MCF 10A (cell line): ENCODE results near the gene COL4A1. TPM values are rescaled to one million over a fixed set of nuclear protein-coding genes. Genes with fewer than 3 reads are reported as not detected.
"Not testable (repeated sequence)": the region's sequence is repeated elsewhere in the genome, so short reads cannot be mapped to it uniquely, and the experiment has no call there.

Experiments
- BruUV-seq: library from RNA; stranded (reverse); fragments of 400-500 nt; replicated peaks from 2 replicates; lab custom pipeline; 2021; lab: Mats Ljungman, UMichigan
- CTCF ChIA-PET: fragments of 300-600 bp; sonication (Branson Sonifier 250); formaldehyde crosslinking; extraction: SDS; loops from one replicate; lab custom pipeline; 2021; ENCODE audit warnings: antibody characterized with exemption, inconsistent platforms; lab: Yijun Ruan, JAX
- POLR2A ChIA-PET: fragments of 300-600, 350-650 bp; sonication (Branson Sonifier 250); formaldehyde crosslinking; extraction: SDS; loops from one replicate; lab custom pipeline; 2020; ENCODE audit warnings: antibody characterized with exemption, inconsistent platforms; lab: Yijun Ruan, JAX
- DNase-seq: peaks from one replicate; pipeline ENCODE4 v3.0.0-alpha.2; 2018; ENCODE audit not compliant: unreplicated experiment
- H3K27ac Mint-ChIP-seq: one replicate; pipeline ENCODE4 v1.8.0; 2022; ENCODE audit warnings: mild to moderate bottlenecking, low read depth, mixed read lengths; ENCODE audit not compliant: unreplicated experiment
- H3K27me3 Mint-ChIP-seq: one replicate; pipeline ENCODE4 v1.8.0; 2022; ENCODE audit warnings: mixed read lengths; ENCODE audit not compliant: insufficient read depth, unreplicated experiment
- H3K36me3 Mint-ChIP-seq: one replicate; pipeline ENCODE4 v1.8.0; 2022; ENCODE audit warnings: mild to moderate bottlenecking, moderate library complexity, mixed read lengths; ENCODE audit not compliant: insufficient read depth, unreplicated experiment
- H3K4me1 Mint-ChIP-seq: one replicate; pipeline ENCODE4 v1.8.0; 2022; ENCODE audit warnings: mixed read lengths; ENCODE audit not compliant: insufficient read depth, unreplicated experiment
- H3K4me3 Mint-ChIP-seq: one replicate; pipeline ENCODE4 v1.8.0; 2022; ENCODE audit warnings: mild to moderate bottlenecking, moderate library complexity, mixed read lengths; ENCODE audit not compliant: unreplicated experiment
- H3K9me3 Mint-ChIP-seq: one replicate; pipeline ENCODE4 v1.8.0; 2022; ENCODE audit warnings: mixed read lengths; ENCODE audit not compliant: unreplicated experiment
- intact Hi-C: fragments of 100-400 bp; cut with micrococcal nuclease; formaldehyde crosslinking; loops from 2 replicates; pipeline ENCODE4 v1.14.1; 2022
- total RNA-seq: library from RNA; stranded (reverse); gene quantifications from 2 replicates; pipeline ENCODE4 v1.2.3, GENCODE V29; 2022
- TF ChIP-seq, protein P1 (sequence below): fragments of 200-600 bp; IDR thresholded peaks from one replicate; pipeline ENCODE4 v1.8.0; 2022; ENCODE audit warnings: antibody characterized with exemption, mild to moderate bottlenecking; ENCODE audit not compliant: unreplicated experiment

COL4A1 gene
- total RNA-seq, 1 experiment from 2014 or later, result 42.1 TPM

DNA sequence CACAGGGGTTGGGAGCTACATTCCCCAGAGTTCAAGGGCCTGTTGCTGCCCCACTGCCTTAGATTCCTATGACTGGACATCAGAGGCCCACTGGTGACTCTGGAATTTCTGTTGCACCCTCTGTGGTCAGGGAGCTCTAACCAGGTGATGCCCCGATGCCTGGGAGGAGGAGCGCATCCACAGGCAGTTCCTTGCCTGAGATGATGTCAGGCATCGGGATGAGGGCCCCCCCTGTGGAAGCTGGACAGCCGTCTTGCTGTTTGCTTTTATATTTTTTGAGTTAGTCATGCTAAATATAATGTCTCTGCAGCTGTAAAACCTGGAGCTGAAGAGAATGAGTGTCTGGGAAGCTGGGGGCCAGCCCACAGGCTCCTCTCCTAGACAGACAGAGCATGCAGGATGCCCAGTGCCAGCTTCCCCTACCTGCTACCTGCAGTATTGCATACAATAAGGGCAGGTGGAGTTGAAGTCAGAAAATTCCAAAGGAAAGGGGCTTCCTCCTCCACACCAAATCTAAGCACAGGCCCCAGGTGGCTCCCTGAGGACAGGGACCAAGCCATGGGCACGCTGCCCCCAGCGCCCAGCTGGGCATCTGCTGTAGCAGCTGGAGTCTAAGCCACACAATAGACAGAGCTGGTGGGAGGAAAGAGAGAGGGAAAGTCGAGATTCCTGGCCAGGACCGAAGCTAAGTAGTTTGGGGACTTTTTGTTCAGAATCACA, 16.4 kb upstream of the COL4A1 start:
- TF ChIP-seq, protein P1, sequence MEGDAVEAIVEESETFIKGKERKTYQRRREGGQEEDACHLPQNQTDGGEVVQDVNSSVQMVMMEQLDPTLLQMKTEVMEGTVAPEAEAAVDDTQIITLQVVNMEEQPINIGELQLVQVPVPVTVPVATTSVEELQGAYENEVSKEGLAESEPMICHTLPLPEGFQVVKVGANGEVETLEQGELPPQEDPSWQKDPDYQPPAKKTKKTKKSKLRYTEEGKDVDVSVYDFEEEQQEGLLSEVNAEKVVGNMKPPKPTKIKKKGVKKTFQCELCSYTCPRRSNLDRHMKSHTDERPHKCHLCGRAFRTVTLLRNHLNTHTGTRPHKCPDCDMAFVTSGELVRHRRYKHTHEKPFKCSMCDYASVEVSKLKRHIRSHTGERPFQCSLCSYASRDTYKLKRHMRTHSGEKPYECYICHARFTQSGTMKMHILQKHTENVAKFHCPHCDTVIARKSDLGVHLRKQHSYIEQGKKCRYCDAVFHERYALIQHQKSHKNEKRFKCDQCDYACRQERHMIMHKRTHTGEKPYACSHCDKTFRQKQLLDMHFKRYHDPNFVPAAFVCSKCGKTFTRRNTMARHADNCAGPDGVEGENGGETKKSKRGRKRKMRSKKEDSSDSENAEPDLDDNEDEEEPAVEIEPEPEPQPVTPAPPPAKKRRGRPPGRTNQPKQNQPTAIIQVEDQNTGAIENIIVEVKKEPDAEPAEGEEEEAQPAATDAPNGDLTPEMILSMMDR, result no peak
- intact Hi-C loops, result no loop called here
- Mint-ChIP-seq H3K4me3 (no peak overlapping the region), H3K4me1 (peaks cover 30% of the 10 kb centered on the region), H3K36me3 (peaks cover 6% of the 10 kb centered on the region), H3K27me3 (no peaks in the 10 kb centered on the region), H3K27ac (no peak overlapping the region), H3K9me3 (no peaks in the 10 kb centered on the region)
- no peak for DNase-seq
- ChIA-PET POLR2A (interaction anchor here (0.7 kb wide), 1 partner anchor 88 kb away, joined by 4 read pairs; no protein-coding TSS in a partner anchor), CTCF (interaction anchor here (0.7 kb wide), 1 partner anchor 8 kb away, joined by 3 read pairs; no protein-coding TSS in a partner anchor)
- BruUV-seq, result no TSS peak

DNA sequence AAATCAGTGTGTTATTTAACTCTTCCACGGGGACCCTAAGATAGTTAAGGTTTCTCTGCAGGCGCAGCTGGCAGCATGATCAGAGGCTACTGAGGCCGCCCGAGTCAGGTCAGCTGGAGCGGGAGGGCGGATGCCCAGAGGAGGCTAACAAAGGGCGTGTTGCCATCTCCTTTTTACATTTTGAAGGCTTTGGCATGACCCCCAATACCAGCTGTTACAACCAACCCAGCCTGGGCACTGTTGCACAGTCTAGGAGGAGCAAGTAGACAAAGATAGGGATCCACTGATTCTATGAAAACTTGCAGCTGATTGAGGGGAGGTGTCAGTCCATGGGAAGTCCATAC, 15.8 kb upstream of the COL4A1 start:
- BruUV-seq, result no TSS peak
- Mint-ChIP-seq H3K4me3 (no peak overlapping the region), H3K4me1 (peaks cover 30% of the 10 kb centered on the region), H3K9me3 (no peaks in the 10 kb centered on the region), H3K27ac (no peak overlapping the region), H3K27me3 (no peaks in the 10 kb centered on the region), H3K36me3 (peaks cover 6% of the 10 kb centered on the region)
- TF ChIP-seq, protein P1, result no peak
- ChIA-PET CTCF (no interaction called here), POLR2A (no interaction called here)
- no peak for DNase-seq
- intact Hi-C loops, result no loop called here

DNA sequence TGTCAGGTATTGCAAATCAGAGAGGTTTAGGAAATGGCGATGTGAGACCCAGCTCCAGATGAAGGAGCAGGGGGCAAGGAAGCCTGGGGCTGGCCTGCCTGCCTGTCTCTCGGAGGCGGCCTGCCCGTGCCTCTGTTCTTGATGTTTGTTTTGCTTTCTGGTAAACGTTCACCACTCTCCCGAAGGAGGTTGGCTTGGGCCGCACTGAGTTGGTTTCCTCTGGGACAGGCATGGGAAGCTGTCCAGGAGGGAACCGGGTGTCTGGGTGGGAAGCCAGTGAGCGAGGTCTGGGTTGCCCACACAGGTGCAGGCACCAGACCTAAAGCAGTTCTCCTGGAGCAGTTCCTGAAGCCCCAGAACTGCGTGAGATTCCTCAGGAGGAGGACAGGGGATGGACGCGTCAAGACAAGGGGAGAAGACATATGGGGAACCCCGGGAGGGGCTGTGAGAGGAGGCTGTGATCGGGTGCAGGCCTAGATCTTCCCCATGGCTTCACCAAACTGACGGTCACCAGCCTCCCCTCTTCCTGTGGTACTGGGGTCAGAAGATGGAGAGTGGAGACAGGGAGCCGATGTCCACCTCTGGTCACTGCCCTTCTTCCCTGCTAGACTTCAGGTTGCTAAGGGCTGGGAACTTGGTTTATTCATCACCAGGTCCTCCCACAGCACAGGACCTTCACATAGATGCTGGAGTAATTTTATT, 15.3 kb upstream of the COL4A1 start:
- Mint-ChIP-seq H3K9me3 (no peaks in the 10 kb centered on the region), H3K36me3 (peaks cover 3% of the 10 kb centered on the region), H3K27me3 (no peaks in the 10 kb centered on the region), H3K27ac (no peak overlapping the region), H3K4me1 (peaks cover 30% of the 10 kb centered on the region), H3K4me3 (no peak overlapping the region)
- no TSS peak for BruUV-seq
- ChIA-PET CTCF (no interaction called here), POLR2A (no interaction called here)
- DNase-seq, result no peak
- TF ChIP-seq, protein P1, result no peak
- intact Hi-C loops, result no loop called here

DNA sequence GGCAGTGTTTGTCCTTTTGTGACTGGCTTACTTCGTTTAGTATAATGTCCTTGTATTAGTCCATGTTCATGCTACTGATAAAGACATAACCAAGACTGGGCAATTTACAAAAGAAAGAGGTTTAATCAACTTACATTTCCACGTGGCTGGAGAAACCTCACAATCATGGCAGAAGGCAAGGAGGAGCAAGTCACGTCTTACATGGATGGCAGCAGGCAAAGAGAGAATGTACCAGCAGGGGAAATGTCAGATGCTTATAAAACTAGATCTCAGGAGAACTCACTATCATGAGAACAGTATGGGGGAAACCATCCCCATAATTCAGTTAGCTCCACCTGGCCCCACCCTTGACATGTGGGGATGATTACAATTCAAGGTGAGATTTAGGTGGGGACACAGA, 14.6 kb upstream of the COL4A1 start:
- H3K4me3 Mint-ChIP-seq, POLR2A ChIA-PET, H3K27ac Mint-ChIP-seq, H3K36me3 Mint-ChIP-seq, DNase-seq, H3K27me3 Mint-ChIP-seq, CTCF ChIA-PET, BruUV-seq, H3K9me3 Mint-ChIP-seq: not testable (repeated sequence)
- H3K4me1 Mint-ChIP-seq, result peaks cover 23% of the 10 kb centered on the region
- intact Hi-C loops, result loop anchor here (2.0 kb wide), 1 partner anchor 75 kb away; no protein-coding TSS in a partner anchor
